Endothelial cell of umbilical vein (primary cell): ENCODE data around the gene SMIM21.

Source experiments
- EZH2 ChIP-seq: IDR thresholded peaks from 2 replicates; pipeline ENCODE4 v1.6.1; 2012; ENCODE audit warnings: borderline replicate concordance, low read depth, mild to moderate bottlenecking, moderate library complexity, low read length, inconsistent platforms; ENCODE audit not compliant: severe bottlenecking
- GATA2 ChIP-seq: IDR thresholded peaks from 2 replicates; pipeline ENCODE4 v1.7.0; 2011; ENCODE audit warnings: low read depth, mild to moderate bottlenecking, moderate library complexity, mixed read lengths, low read length; ENCODE audit not compliant: insufficient read length, insufficient read depth
- JUN ChIP-seq: IDR thresholded peaks from 2 replicates; pipeline ENCODE4 v1.6.1; 2011; ENCODE audit warnings: borderline replicate concordance, low read depth; ENCODE audit not compliant: insufficient read length, insufficient read depth
- MAX ChIP-seq: IDR thresholded peaks from 2 replicates; pipeline ENCODE4 v1.6.1; 2011; ENCODE audit not compliant: insufficient read depth, insufficient read length
- MYC ChIP-seq: IDR thresholded peaks from one replicate; pipeline ENCODE4 v1.6.1; 2011; ENCODE audit warnings: mild to moderate bottlenecking, low read depth, low read length
- POLR2A ChIP-seq: IDR thresholded peaks from 2 replicates; pipeline ENCODE4 v1.6.1; 2012; ENCODE audit warnings: low read depth, mild to moderate bottlenecking, control low read depth, low read length
- POLR2AphosphoS5 ChIP-seq: IDR thresholded peaks from 2 replicates; pipeline ENCODE4 v1.6.1; 2012; ENCODE audit warnings: low read depth, mild to moderate bottlenecking, control low read depth, low read length, moderate library complexity; ENCODE audit not compliant: insufficient read depth
- TF ChIP-seq, protein P1 (sequence below), 2 donors: IDR thresholded peaks; 1 replicate in 1 of 2; 2 replicates in 1 of 2; pipeline ENCODE4 v1.5.1; 2011; ENCODE audit warnings: low read length in 2 of 2, mild to moderate bottlenecking in 2 of 2, moderate library complexity in 2 of 2, control low read depth in 1 of 2, inconsistent platforms in 1 of 2, low read depth in 1 of 2; ENCODE audit not compliant: insufficient read depth in 1 of 2; ENCODE audit errors: extremely low read depth in 1 of 2

GRCh38 chr18:75429975-75430374 lies 2.5 kb upstream of the SMIM21 start:
- no peak for TF ChIP-seq MAX
- no peak for TF ChIP-seq POLR2AphosphoS5
- TF ChIP-seq, protein P1, sequence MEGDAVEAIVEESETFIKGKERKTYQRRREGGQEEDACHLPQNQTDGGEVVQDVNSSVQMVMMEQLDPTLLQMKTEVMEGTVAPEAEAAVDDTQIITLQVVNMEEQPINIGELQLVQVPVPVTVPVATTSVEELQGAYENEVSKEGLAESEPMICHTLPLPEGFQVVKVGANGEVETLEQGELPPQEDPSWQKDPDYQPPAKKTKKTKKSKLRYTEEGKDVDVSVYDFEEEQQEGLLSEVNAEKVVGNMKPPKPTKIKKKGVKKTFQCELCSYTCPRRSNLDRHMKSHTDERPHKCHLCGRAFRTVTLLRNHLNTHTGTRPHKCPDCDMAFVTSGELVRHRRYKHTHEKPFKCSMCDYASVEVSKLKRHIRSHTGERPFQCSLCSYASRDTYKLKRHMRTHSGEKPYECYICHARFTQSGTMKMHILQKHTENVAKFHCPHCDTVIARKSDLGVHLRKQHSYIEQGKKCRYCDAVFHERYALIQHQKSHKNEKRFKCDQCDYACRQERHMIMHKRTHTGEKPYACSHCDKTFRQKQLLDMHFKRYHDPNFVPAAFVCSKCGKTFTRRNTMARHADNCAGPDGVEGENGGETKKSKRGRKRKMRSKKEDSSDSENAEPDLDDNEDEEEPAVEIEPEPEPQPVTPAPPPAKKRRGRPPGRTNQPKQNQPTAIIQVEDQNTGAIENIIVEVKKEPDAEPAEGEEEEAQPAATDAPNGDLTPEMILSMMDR (IDR thresholded peaks at IDR 0.05; ENCODE audit: extremely low read depth in 1 of 2, insufficient read depth in 1 of 2, low read depth in 1 of 2, low read length in 2 of 2), result no peak
- TF ChIP-seq POLR2A, result no peak
- no peak for TF ChIP-seq JUN
- TF ChIP-seq EZH2, result no peak
- TF ChIP-seq MYC, result no peak
- no peak for TF ChIP-seq GATA2
